22Rv1 (cell line): ENCODE results near the gene DOCK9.

ENCODE experiments used
- H3K27ac ChIP-seq: fragments of 450-650 bp; 2 replicates; pipeline ENCODE4 v1.5.1; 2017
- CTCF ChIP-seq: fragments of 450-650 bp; IDR thresholded peaks from 2 replicates; pipeline ENCODE4 v1.5.1; 2017; ENCODE audit warnings: mild to moderate bottlenecking
- ZFX ChIP-seq: fragments of 450-650 bp; IDR thresholded peaks from 2 replicates; pipeline ENCODE4 v1.6.1; 2017; ENCODE audit warnings: antibody characterized with exemption, borderline replicate concordance

Gene DOCK9

GRCh38 chr13:98853771-98854221 is 124.1 kb downstream of the DOCK9 start:
- no peak overlapping the region for H3K27ac ChIP-seq
- TF ChIP-seq CTCF (no peak), ZFX (no peak)

GRCh38 chr13:98851276-98851675 is 126.6 kb downstream of the DOCK9 start:
- no peak overlapping the region for H3K27ac ChIP-seq
- TF ChIP-seq ZFX = no peak
- TF ChIP-seq CTCF = no peak

GRCh38 chr13:98848746-98849145 is 129.1 kb downstream of the DOCK9 start:
- no peak overlapping the region for H3K27ac ChIP-seq
- TF ChIP-seq ZFX (no peak), CTCF (no peak)

GRCh38 chr13:98847780-98848179 is 130.1 kb downstream of the DOCK9 start:
- H3K27ac ChIP-seq = no peak overlapping the region
- TF ChIP-seq CTCF = no peak
- TF ChIP-seq ZFX = no peak

DNA sequence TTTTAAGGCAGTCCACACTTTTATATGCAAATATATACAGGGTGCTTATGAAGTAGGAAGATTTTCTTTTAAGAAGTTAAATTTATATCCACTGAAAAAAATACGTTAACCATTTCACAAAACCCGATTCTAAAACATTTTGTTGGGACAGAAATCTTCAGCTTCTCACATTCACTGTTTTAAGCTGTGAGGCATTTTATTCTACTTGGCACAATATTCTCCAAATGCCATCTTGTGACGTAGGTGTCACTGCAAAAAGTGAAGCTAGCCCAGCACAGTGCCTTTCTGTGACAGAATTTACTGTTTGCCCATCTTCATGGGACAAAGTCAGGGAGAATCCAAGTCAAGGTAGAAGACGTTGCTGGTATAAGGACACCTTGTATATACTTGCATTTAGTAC is 130.9 kb downstream of the DOCK9 start:
- TF ChIP-seq ZFX (no peak), CTCF (no peak)
- no peak overlapping the region for H3K27ac ChIP-seq

DNA sequence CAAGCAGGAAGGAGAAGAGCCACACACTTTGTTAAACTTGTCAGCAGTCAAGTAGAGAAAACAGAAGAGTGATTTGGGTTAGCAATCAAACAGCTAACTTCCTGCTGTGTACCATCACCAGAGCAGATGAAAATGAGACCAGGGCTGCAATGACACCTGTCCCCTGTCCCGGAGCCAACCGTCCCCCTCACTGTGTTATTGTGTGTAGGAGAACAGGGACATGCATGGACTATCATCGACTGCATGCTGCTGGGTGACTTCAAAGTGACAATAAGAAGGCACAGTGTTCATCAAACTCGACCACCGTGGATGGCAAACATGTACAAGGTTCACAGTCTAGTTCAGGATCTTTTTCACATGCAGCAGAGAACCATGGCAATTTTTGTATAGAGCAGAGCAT is 131.3 kb downstream of the DOCK9 start:
- TF ChIP-seq ZFX = no peak
- no peak for TF ChIP-seq CTCF
- H3K27ac ChIP-seq = no peak overlapping the region

- TF ChIP-seq ZFX (no peak), CTCF (no peak)
Observed at GRCh38 chr13:98845742-98846141, 132.1 kb downstream of the DOCK9 start.

More at GRCh38 chr13:98845742-98846141, 132.1 kb downstream of the DOCK9 start:
- H3K27ac ChIP-seq = no peak overlapping the region
